GM12878 (cell line): Measurements from ENCODE around the gene ATP6V1C2.

Experiments used
- BCL11A ChIP-seq: IDR thresholded peaks from 2 replicates; pipeline ENCODE4 v1.6.1; 2011; ENCODE audit warnings: low read depth, low read length
- EZH2 ChIP-seq: IDR thresholded peaks from 2 replicates; pipeline ENCODE4 v1.6.1; 2012; ENCODE audit warnings: low read depth, mild to moderate bottlenecking, control low read depth, inconsistent platforms, low read length, borderline replicate concordance; ENCODE audit not compliant: control insufficient read depth
- HDAC6 ChIP-seq: fragments of 200-600 bp; sonication (generic); IDR thresholded peaks from one replicate; pipeline ENCODE4 v1.8.0; 2017; ENCODE audit warnings: antibody characterized with exemption; ENCODE audit not compliant: unreplicated experiment
- NRF1 ChIP-seq: conservative IDR thresholded peaks from 2 replicates; pipeline ENCODE4 v1.6.1; 2011; ENCODE audit warnings: mild to moderate bottlenecking, low read depth, low read length, improper control_type of control experiment
- POLR2A ChIP-seq: IDR thresholded peaks from 2 replicates; pipeline ENCODE4 v1.6.1; 2011; ENCODE audit warnings: low read depth, mild to moderate bottlenecking, low read length
- POLR2AphosphoS5 ChIP-seq: IDR thresholded peaks from 2 replicates; pipeline ENCODE4 v1.6.1; 2011; ENCODE audit warnings: mild to moderate bottlenecking, low read length, inconsistent platforms
- SMAD1 ChIP-seq: fragments of 450-650 bp; IDR thresholded peaks from 2 replicates; pipeline ENCODE4 v1.6.1; 2018; ENCODE audit warnings: mild to moderate bottlenecking, low read depth; ENCODE audit not compliant: partially characterized antibody
- ZNF274 ChIP-seq: IDR thresholded peaks from one replicate; pipeline ENCODE4 v1.8.0; 2011; ENCODE audit not compliant: insufficient read length, insufficient read depth
- TF ChIP-seq, protein P1 (sequence below), 3 experiments: IDR thresholded peaks in 2 of 3; conservative IDR thresholded peaks in 1 of 3; 2 replicates each; pipeline ENCODE4 v1.5.1; 2011; ENCODE audit warnings: low read depth in 3 of 3, low read length in 3 of 3, mild to moderate bottlenecking in 3 of 3, control low read depth in 2 of 3, moderate library complexity in 2 of 3, inconsistent platforms in 1 of 3, mixed read lengths in 1 of 3; ENCODE audit not compliant: control insufficient read depth in 2 of 3, insufficient read depth in 1 of 3; ENCODE audit errors: extremely low read depth in 1 of 3

DNA sequence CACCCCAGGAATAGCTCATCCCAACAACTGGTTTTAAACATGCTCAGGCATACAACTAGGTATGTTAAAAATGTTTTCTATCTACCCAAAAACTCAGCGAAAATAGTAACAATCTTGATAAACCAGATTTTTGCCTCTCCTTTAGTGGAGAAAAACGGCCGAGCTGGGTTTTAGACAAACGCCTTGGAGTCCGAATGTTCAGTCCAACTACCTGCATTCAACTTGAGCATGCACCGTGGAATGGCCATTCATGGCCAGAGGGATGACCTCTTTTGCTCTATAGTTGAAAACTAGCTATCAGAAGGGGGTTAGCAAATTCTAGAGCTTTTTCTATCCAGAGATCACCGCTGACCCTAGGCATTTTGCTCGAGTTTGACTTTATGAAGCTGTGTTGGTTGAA lies 60.3 kb downstream of the ATP6V1C2 start:
- TF ChIP-seq BCL11A = no peak
- TF ChIP-seq POLR2A = no peak
- TF ChIP-seq, protein P1, sequence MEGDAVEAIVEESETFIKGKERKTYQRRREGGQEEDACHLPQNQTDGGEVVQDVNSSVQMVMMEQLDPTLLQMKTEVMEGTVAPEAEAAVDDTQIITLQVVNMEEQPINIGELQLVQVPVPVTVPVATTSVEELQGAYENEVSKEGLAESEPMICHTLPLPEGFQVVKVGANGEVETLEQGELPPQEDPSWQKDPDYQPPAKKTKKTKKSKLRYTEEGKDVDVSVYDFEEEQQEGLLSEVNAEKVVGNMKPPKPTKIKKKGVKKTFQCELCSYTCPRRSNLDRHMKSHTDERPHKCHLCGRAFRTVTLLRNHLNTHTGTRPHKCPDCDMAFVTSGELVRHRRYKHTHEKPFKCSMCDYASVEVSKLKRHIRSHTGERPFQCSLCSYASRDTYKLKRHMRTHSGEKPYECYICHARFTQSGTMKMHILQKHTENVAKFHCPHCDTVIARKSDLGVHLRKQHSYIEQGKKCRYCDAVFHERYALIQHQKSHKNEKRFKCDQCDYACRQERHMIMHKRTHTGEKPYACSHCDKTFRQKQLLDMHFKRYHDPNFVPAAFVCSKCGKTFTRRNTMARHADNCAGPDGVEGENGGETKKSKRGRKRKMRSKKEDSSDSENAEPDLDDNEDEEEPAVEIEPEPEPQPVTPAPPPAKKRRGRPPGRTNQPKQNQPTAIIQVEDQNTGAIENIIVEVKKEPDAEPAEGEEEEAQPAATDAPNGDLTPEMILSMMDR (IDR thresholded peaks at IDR 0.05 in 2 of 3, conservative IDR thresholded peaks at IDR 0.05 in 1 of 3; ENCODE audit: control insufficient read depth in 2 of 3, extremely low read depth in 1 of 3, insufficient read depth in 1 of 3, low read depth in 3 of 3, low read length in 3 of 3) = no peak
- TF ChIP-seq NRF1 = no peak
- no peak for TF ChIP-seq HDAC6
- no peak for TF ChIP-seq ZNF274
- no peak for TF ChIP-seq SMAD1
- no peak for TF ChIP-seq POLR2AphosphoS5
- no peak for TF ChIP-seq EZH2
